SK-N-MC (cell line): ENCODE measurements around the gene SLC2A10.

ENCODE experiments used
- DNase-seq: peaks from one replicate; pipeline ENCODE4 v3.0.0-alpha.2; 2011; ENCODE audit warnings: low read depth, low spot score
- H3K27ac ChIP-seq: fragments of 200-600 bp; sonication (generic); 2 replicates; pipeline ENCODE4 v1.5.1; 2016; ENCODE audit warnings: mixed run types
- H3K36me3 ChIP-seq: fragments of 200-600 bp; sonication (generic); 2 replicates; pipeline ENCODE4 v1.6.1; 2017; ENCODE audit warnings: antibody characterized with exemption, low read length, mixed read lengths; ENCODE audit not compliant: insufficient read depth
- H3K4me3 ChIP-seq: fragments of 200-600 bp; sonication (generic); 2 replicates; pipeline ENCODE4 v1.5.1; 2016
- H3K9ac ChIP-seq: fragments of 200-600 bp; sonication (generic); 2 replicates; pipeline ENCODE4 v1.8.0; 2017; ENCODE audit warnings: mixed run types, mixed read lengths; ENCODE audit not compliant: insufficient read length
- H3K9me3 ChIP-seq: fragments of 200-600 bp; sonication (generic); 2 replicates; pipeline ENCODE4 v1.6.1; 2017; ENCODE audit warnings: low read depth, mild to moderate bottlenecking, antibody characterized with exemption, low read length, moderate library complexity, mixed read lengths
- EZH2 ChIP-seq: fragments of 200-600 bp; sonication (generic); IDR thresholded peaks from one replicate; pipeline ENCODE4 v1.6.1; 2017; ENCODE audit warnings: antibody characterized with exemption
- FOXP2 ChIP-seq: optimal IDR thresholded peaks from 2 replicates; pipeline ENCODE3; 2011; ENCODE audit warnings: mild to moderate bottlenecking, moderate library complexity; ENCODE audit not compliant: insufficient read depth; ENCODE audit errors: extremely low read length, control extremely low read depth
- POLR2AphosphoS5 ChIP-seq: IDR thresholded peaks from 2 replicates; pipeline ENCODE4 v1.6.1; 2012; ENCODE audit warnings: mild to moderate bottlenecking, low read depth, low read length, borderline replicate concordance

The SLC2A10 gene

GRCh38 chr20:46696791-46697279, 12.6 kb upstream of the SLC2A10 start:
- no peak for TF ChIP-seq FOXP2
- no peak for TF ChIP-seq POLR2AphosphoS5
- H3K9me3 ChIP-seq = no peaks in the 10 kb centered on the region
- H3K9ac ChIP-seq = no peak overlapping the region
- DNase-seq = no peak
- H3K36me3 ChIP-seq = no peaks in the 10 kb centered on the region
- H3K27ac ChIP-seq = no peak overlapping the region
- H3K4me3 ChIP-seq = no peak overlapping the region

GRCh38 chr20:46698788-46699187, 10.7 kb upstream of the SLC2A10 start:
- H3K4me3 ChIP-seq = no peak overlapping the region
- DNase-seq = no peak
- H3K36me3 ChIP-seq = no peaks in the 10 kb centered on the region
- H3K9me3 ChIP-seq = no peaks in the 10 kb centered on the region
- no peak for TF ChIP-seq FOXP2
- no peak for TF ChIP-seq EZH2
- TF ChIP-seq POLR2AphosphoS5 = no peak
- no peak overlapping the region for H3K27ac ChIP-seq
- H3K9ac ChIP-seq = no peak overlapping the region

GRCh38 chr20:46699651-46700359, 9.6 kb upstream of the SLC2A10 start:
- no peaks in the 10 kb centered on the region for H3K36me3 ChIP-seq
- TF ChIP-seq POLR2AphosphoS5 = no peak
- TF ChIP-seq EZH2 = no peak
- no peak for TF ChIP-seq FOXP2
- no peak overlapping the region for H3K9ac ChIP-seq
- H3K27ac ChIP-seq = no peak overlapping the region
- H3K9me3 ChIP-seq = no peaks in the 10 kb centered on the region
- H3K4me3 ChIP-seq = no peak overlapping the region
- no peak for DNase-seq

- H3K27ac ChIP-seq = no peak overlapping the region
- H3K36me3 ChIP-seq = no peaks in the 10 kb centered on the region
- no peaks in the 10 kb centered on the region for H3K9me3 ChIP-seq
- no peak overlapping the region for H3K9ac ChIP-seq
- TF ChIP-seq EZH2 = no peak
- TF ChIP-seq FOXP2 = no peak
- no peak for TF ChIP-seq POLR2AphosphoS5
- H3K4me3 ChIP-seq = no peak overlapping the region
- no peak for DNase-seq
Observed at GRCh38 chr20:46700481-46700880, 9.0 kb upstream of the SLC2A10 start.

- Histone ChIP-seq H3K9ac (no peak overlapping the region), H3K9me3 (no peaks in the 10 kb centered on the region), H3K36me3 (no peaks in the 10 kb centered on the region), H3K4me3 (no peak overlapping the region), H3K27ac (no peak overlapping the region)
- no peak for DNase-seq
- TF ChIP-seq POLR2AphosphoS5 (no peak), FOXP2 (no peak), EZH2 (no peak)
Observed at GRCh38 chr20:46701057-46701456, 8.4 kb upstream of the SLC2A10 start.

- H3K36me3 ChIP-seq = no peaks in the 10 kb centered on the region
- TF ChIP-seq POLR2AphosphoS5 (no peak), EZH2 (no peak), FOXP2 (no peak)
- H3K27ac ChIP-seq = no peak overlapping the region
- H3K9ac ChIP-seq = no peak overlapping the region
- 0 out of 2 replicates have a peak, but pooled peaks cover 3% of the 10 kb centered on the region for H3K9me3 ChIP-seq
- H3K4me3 ChIP-seq = no peak overlapping the region
- DNase-seq = no peak
Observed at GRCh38 chr20:46701556-46701955, 7.9 kb upstream of the SLC2A10 start.

GRCh38 chr20:46701986-46702385, 7.5 kb upstream of the SLC2A10 start:
- no peak overlapping the region for H3K9ac ChIP-seq
- no peaks in the 10 kb centered on the region for H3K36me3 ChIP-seq
- 0 out of 2 replicates have a peak, but pooled peaks cover 3% of the 10 kb centered on the region for H3K9me3 ChIP-seq
- TF ChIP-seq EZH2 = no peak
- no peak for TF ChIP-seq FOXP2
- no peak for TF ChIP-seq POLR2AphosphoS5
- H3K27ac ChIP-seq = no peak overlapping the region
- no peak overlapping the region for H3K4me3 ChIP-seq
- DNase-seq = no peak

- no peak overlapping the region for H3K27ac ChIP-seq
- TF ChIP-seq FOXP2 (no peak), POLR2AphosphoS5 (no peak), EZH2 (no peak)
- H3K36me3 ChIP-seq = no peaks in the 10 kb centered on the region
- H3K9ac ChIP-seq = no peak overlapping the region
- DNase-seq = no peak
- no peak overlapping the region for H3K4me3 ChIP-seq
- 0 out of 2 replicates have a peak, but pooled peaks cover 3% of the 10 kb centered on the region for H3K9me3 ChIP-seq
Observed at GRCh38 chr20:46702447-46703203, 6.8 kb upstream of the SLC2A10 start.
